HG02885 (cell line): ENCODE results near the gene SLFN5.
A peak's percentile ranks its signal among the peaks of the same experiment; 100 is the strongest.
"Not testable (repeated sequence)": the region's sequence is repeated elsewhere in the genome, so short reads cannot be mapped to it uniquely, and the experiment has no call there.

ENCODE experiments used
- ATAC-seq: cut with Tn5 transposase; IDR thresholded peaks from one replicate; pipeline ENCODE4 v1.9.1; 2021; ENCODE audit warnings: mild to moderate bottlenecking; ENCODE audit not compliant: unreplicated experiment, poor library complexity

SLFN5 gene

DNA sequence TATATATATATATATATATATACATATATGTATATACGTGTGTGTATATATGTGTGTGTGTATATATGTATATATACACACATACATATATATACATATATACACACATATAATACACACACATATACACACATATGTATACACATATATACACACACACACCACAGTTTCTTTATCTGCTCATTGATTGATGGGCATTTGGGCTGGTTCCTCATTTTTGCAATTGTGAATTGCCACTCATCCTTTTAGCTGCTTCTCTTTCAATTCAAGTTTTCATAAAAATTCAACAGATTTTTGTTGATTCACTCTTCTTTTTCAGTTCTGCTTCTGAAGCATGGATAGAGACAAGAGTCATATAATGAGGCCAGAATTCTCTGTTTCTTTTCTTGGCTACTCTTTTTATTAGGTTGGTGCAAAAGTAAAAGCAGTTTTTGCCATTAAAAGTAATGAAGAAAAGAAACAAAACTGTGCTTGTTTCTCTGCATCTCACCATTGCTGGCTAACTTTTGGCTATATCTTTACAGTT is 44.5 kb downstream of the SLFN5 start:
- no peak for ATAC-seq

DNA sequence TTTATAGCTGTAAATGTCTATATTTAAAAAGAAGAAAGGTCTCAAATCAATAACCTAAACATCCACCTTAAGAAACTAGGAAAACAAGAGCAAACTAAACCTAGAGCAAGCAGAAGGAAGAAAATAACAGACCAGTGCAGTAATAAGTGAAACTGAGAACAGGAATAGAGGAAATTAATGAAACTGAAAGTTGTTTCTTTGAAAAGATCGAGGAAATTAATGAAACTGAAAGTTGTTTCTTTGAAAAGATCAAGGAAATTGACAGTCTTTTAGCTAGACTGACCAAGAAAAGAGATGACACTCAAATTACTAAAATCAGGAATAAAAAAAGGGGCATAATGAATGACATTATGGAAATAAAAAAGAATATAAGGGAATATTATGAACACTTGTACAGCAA is 46.4 kb downstream of the SLFN5 start:
- no peak for ATAC-seq

DNA sequence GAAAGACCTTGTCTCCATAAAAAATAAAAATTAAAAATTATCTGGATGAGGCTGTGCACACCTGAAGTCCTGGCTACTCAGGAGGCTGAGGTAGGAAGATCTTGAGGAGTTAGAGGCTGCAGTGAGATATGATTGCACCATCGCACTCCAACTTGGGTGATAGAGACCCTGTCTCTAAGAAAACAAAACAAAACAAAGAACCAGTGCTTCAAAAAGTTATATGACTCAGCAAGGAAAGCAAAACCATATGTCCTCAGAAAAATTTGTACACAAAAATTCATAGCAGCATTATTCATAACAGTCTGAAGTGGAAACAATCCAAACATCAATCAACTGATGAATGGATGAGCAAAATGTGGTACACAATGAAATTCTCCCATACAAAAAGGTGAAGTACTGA is 48.9 kb downstream of the SLFN5 start:
- ATAC-seq = no peak

DNA sequence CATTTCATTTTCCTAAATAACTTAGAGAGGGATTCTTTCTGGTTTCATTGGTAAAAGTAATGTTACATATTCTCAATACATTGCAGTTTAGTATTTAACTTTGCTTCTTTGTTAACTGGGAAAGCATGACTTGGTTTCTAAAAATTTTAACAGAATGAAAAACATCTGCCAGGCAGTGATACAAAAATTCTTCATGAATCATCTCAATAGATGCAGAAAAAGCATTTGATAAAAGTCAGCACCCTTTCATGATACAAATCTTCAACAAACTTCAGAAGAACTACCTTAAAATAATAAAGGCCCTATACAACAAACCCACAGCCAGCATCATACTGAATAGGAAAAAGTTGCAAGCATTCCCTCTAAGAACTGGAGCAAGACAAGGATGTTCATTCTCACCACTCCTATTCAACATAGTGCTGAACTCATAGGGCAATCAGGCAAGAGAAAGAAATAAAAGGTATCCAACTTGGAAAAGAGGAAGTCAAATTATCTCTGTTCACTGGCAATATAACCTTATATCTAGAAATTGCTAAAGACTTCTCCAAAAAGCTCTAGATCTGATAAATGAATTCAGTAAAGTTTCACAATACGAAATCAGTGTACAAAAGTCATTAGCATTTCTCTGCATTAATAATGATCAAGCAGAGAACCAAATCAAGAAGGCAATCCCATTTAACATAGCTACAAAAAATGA is 50.4 kb downstream of the SLFN5 start:
- ATAC-seq = no peak

DNA sequence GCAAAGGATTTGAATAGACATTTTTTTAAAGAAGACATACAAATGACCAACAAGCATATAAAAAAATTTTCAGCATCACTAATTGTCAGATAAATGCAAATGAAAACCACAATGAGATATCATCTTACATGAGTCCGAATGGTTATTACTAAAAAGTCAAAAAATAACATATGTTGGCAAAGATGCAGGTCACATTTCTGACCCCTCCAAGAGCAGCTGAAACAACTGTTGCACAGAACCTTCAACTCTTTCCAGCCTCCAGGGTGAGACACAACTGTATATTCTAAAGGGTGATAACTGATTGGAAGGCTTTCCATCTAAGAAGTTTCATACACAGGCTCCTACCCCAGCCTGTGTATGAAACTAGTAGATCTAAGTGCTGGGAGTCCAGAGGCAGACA is 51.9 kb downstream of the SLFN5 start:
- ATAC-seq = no peak

DNA sequence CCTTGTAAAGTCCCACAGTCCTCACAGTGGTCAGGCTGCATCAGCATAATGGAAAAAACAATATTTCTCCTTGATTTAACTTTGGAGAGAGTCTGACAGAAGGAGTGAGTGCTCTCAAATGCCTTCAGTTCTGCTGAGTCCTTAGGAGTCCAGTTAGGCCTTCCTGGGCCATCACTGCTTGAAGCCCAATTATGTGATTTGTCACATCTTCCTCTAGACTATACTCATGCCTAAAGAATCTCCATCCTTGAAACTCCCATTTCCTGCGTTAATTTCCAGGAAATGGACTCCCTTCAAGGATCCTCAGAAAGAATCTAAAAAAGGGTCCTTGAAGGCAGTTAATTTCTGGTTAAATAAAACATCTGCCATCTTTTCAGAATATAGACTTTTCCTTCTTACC is 52.8 kb downstream of the SLFN5 start:
- ATAC-seq = no peak

DNA sequence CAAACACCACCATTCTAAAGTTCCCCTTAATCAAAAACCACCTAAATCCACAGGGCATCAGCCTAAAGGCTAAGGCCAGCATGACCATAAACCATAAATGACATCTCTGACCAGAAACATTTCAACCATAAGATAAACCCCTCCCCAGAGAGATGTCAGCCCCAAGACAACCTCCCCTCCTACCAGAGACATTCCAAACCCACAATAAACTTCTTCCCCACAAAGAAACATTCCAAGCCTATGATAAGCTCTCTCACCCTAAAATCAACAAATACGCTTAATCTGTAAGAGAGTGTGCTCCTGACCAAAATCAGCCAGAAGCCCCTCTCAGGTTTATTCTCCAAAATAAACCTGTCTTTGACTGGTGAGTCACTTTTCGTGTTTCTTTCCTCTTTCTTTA is 54.8 kb downstream of the SLFN5 start:
- no peak for ATAC-seq

DNA sequence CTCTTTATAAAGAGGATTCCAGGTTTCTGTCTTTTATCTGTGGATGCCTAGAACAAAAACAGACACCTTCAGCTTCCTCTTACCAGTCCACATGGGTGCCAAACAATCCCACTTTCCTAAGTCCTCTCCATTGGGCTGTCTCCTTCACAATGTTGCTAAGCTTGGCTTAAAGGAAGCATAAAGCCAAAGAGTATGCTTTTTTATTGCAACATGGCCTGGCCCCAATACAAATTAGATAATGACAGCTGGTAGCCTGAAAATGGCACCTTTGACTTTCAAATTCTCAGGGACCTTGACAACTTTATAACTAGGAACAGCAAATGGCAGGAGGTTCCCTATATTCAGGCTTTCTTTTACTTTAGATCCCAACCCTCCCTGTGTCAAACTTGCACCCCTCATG is 55.8 kb downstream of the SLFN5 start:
- ATAC-seq = no peak

DNA sequence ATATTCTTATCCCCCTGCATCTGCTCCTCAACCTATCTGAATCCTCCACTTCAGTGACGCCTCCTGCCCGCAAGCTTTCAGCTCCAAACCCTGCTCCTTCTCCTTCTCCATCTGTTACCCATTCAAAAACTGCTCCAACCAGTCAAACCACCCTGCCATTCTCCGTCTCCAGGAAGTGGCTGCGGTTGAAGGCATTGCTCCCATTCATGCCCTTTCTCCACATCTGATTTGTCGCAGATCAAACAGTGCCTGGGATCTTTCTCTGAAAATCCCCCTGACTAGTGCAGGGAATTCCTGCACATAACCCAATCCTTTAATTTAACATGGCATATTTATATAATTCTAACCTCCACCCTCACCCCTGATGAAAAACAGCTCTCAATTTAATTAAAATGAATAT is 56.3 kb downstream of the SLFN5 start:
- ATAC-seq = no peak

DNA sequence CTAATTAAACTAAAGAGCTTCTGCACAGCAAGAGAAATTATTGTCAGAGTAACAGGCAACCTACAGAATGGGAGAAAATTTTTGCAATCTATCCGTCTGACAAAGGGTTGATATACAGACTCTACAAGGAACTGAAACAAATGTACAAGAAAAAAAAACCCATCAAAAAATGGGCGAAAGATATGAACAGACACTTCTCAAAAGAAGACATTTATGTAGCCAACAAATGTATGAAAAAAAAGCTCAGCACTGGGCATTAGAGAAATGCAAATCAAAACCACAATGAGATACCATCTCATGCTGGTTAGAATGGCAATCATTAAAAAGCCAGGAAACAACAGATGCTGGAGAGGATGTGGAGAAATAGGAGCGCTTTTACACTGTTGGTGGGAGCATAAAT is 66.5 kb downstream of the SLFN5 start:
- ATAC-seq = not testable (repeated sequence)

DNA sequence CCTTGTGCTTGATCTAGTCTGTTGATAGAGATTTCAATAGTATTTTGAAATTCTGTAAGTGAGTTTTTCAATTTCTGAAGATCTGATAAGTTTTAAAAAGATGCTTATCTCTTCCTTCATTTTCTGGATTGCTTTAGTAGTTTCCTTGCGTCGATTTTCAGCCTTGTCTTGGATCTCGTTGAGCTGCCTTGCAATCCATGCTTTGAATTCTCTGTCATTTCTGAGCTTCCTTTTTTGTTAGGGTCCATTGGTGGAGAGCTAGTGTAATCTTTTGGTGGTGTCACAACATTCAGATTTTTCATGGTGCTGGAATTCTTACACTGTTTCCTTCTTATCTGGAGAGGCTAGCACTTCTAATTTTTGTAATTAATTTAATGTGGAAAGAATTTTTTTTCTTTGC is 69.5 kb downstream of the SLFN5 start:
- no peak for ATAC-seq

DNA sequence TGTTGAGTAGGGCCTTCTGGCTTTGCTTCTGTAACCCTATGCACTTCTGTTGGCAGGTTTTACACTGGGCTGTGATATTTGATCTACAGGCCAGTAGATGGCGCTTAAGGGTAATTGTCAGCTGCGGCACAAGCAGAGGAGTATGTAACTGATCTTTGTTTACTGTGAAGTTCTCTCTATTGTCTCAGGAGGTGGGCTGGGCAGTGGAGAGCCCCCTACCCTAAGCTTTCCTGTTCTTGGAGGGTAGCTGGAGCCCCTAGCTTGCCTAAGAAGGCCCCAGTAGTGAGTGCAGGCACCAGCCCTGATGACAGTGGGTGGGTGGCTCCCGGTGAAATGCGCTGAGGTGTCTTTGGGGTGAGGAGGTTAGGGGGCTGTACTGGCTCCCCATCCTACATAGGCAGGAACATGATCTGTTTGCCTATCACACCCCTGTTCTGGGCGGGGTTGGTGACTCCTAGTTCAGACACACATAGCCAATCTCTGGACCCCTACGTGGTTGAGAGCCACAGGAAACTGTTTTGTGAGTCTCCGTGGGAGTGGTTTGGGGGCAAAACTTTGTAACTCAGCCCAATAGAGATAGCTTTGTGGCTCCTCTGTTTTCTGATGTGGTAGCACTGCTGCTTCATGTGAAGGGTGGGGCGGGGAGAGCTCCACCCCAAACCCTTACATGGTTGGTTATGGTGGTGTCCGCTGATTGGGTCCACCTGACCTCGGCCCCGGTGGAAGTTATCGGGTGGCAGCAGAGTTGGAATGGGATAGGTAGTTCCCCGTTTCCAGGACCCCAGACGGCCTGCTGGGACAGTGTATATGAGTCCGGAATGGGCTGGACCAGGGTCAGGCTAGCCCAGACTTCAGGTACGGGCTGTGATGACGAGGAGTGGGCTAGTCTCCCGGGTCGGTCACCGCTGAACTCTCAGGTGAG is 70.2 kb downstream of the SLFN5 start:
- peak; percentile 62 for ATAC-seq

DNA sequence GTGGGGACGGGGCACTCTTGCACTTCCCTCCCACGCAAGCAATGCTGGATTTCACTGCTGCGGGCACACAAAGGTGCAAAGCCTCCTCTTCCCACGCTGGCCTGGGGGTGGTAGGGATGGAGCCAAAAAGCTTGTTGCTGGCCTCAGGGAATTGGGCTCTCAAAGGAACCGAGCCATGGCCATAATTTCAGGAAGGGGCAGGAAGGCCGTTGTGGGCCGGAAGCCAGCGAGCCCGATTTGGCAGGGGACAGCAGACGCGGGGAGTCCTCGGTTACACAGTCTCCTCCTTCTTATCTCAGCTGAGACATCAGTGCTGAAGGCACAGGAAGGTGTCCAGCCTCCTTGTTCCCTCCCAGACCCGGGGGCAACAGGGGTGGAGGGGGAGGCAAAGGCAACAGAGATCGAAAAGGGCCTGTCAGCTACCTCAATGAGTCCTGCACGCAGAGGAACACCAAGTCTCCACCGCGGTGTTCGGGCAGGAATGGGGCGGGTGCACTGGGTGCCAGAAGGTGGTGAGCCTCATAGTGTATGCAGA is 71.1 kb downstream of the SLFN5 start:
- no peak for ATAC-seq

DNA sequence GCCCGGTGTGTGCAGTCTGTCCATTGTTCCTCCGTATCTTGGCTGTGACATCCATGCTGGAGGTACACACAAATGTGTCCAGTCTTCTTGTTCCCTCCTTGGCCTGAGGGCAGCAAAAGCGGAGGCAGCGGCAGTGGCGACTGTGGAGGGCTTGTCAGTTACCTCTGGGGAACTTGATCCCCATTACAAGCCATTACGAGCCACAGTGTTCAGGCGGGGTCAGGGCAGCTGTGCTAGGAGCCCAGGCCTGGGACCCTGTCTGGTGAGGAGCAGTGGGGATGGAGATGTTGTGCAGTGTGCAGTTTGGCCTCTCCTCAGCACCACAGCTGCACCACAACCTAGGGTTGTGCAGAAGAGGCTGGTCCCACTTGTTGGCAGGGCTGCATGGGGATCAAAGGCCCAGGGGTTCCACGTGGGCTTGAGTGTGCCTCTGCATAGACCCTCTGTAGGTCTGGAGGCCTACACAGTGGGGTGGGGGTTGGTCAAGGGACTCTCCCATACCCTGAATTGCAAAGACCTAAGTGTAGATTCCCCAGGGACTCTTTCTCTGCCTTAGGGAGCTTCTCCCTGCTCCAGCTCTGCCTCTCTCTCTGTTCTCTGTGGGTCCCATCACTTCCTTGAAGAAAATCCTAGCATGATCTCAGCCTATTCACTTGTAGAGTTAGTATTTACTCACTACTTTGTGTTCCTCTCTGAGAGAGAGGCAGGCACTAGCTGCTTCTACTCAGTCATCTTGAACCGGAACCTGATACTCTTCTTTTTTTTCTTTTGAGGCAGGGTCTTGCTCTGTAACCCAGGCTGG is 71.7 kb downstream of the SLFN5 start:
- no peak for ATAC-seq

DNA sequence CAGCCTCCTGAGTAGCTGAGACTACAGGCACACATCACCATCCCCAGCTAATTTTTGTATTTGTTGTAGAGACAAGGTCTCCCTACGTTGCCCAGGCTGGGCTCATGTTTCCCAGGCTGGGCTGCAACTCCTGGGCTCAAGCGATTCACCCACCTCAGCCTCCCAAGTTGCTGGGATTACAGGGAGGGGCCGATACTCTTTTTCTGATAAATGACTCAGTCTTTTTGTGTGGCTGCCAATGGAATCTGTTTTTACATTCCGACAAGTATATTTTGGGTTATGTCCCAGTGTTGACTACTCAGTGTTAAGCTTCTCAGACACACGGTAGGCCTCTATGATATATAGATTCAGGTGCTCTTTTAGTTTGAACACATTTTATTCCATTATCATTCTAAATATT is 72.4 kb downstream of the SLFN5 start:
- no peak for ATAC-seq

DNA sequence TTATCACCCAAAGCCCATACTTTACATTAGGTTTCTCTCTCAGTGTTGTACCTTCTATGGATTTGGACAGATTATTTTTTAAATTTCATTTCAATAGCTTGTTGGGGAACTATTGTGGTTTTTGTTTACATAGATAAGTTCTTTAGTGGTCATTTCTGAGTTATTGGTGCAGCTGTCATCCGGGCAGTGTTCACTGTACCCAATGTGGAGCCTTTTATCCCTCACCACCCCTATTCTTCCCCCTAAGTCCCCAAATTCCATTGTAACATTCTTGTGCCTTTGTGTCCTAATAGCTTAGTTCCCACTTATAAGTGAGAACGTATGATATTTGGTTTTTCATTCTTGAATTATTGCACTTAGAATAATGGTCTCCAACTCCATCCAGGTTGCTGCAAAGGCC is 73.1 kb downstream of the SLFN5 start:
- ATAC-seq = no peak

DNA sequence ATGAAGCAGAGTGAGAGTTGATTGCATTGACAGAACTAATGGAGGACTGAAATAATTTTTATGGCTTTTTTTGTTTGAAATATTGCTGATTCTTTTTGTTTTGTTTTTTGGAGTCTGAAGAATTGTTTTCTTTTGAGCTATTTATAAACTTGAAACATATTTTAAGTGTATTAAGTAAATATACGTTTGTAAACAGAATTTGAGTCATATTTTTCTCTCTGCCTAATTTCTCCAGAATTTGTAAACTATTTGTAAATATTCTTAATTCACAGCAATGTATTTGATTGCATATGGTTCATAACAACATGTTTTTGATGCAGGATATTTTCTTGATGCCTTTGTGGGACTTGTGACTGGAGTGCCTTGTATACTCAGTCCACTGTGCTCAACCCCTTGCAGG is 79.9 kb downstream of the SLFN5 start:
- no peak for ATAC-seq
